Suppressor macrophage treated with lipopolysaccharide for 4 hours (primary cell): ENCODE results near the gene ZCCHC24.
"Not testable (repeated sequence)": the region's sequence is repeated elsewhere in the genome, so short reads cannot be mapped to it uniquely, and the experiment has no call there.

Experiments used
- DNase-seq: peaks from one replicate; pipeline ENCODE4 v3.0.0-alpha.2; 2020

Gene ZCCHC24

DNA sequence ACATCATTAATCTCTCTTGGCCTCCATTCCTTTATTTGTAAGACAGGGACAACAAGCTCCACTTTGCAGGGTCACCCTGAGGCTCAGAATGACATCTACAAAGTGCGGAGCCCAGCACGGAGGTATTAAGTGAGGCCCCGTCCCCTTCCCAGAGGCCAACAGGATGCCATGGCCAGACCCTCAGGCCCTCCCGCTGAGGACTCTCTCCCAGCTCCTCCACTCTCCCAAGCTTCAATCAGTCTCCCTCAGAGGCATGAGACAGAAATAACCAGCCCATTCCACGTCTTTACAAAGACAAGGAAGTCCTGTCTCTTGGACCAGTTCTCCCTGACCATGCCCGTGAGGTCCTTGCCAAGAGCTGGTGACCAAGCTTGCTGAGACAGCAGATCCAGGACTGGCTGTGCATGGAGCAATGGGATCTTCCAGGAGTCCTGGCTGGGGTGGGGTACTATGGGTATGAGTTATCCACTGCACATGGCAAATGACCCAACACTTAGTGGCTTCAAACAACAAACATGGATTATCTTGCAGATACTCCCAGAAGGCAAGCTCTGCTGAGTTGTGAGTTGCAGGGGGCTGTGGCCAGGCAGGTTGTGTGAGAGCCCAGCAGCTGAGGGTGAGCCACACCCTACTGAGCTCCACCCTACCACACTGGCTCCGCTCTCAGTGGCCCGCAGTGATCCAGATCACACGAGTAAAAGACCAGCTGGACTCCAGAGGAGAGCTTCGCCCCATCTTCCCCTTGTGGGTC lies 102.4 kb downstream of the ZCCHC24 start:
- no peak for DNase-seq

GRCh38 chr10:79342295-79342761 lies 103.1 kb downstream of the ZCCHC24 start:
- no peak for DNase-seq

- no peak for DNase-seq
Observed at GRCh38 chr10:79340646-79341244, 104.7 kb downstream of the ZCCHC24 start.

GRCh38 chr10:79339266-79339665 lies 106.2 kb downstream of the ZCCHC24 start:
- no peak for DNase-seq

- DNase-seq: not testable (repeated sequence)
Observed at GRCh38 chr10:79337783-79338469, 107.5 kb downstream of the ZCCHC24 start.

GRCh38 chr10:79336739-79337138 lies 108.7 kb downstream of the ZCCHC24 start:
- no peak for DNase-seq

DNA sequence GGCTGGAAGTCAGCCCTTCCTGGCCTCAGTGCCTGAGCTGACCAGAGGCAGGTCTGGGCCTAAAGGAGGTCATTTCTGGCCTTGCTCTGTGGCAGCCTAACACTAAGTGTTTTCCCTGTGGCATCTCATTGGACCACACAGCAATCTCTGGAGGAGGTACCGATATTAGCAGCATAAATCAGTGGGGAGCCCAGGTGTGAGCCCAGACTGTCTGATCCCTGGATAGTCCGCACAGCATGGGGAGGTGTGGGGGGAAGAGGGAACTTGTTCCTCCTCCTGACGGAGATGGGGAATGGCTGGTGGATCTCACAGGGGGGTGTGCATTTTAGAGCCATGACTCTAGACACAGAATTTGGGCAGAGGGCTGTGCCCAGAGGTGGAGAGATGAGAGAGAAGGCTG lies 109.1 kb downstream of the ZCCHC24 start:
- no peak for DNase-seq

DNA sequence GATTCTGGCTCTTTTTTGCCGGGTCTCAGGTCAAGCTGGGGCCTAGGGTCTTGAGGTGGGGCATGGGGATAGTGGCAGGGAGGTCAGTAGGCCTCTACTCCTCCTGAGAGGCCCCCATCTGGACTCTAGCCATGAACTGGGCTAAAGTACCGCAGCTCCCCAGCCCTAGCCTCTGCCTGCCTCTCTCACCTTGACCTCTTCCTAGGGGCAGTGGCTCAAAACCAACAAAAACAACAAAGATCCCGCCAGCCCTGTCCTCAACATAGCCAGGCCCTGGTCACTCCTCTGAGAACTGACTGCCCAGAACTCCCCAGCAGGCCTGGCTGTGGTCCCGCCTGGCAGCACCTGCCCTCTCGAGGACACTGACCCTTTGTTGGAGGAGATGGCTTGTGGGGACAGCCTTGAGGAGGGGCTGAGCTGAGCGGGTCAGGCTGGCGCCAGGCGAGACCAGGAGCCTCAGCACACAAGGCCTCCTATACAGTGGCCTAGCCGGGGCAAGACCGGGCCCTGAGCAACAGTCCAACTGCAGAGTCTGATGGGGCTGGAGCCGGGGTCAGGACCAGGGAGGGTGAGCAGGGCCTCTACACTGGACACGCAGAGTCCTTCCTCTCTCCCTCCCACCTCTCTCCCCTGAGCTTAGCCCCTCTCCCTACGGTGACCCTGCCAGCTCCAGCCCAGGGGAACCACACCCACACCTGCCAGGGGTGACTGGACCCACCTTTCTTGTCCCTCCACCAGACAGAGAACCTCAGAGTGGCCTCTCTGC lies 109.8 kb downstream of the ZCCHC24 start:
- no peak for DNase-seq

- DNase-seq: no peak
Observed at GRCh38 chr10:79335094-79335469, 110.3 kb downstream of the ZCCHC24 start.

DNA sequence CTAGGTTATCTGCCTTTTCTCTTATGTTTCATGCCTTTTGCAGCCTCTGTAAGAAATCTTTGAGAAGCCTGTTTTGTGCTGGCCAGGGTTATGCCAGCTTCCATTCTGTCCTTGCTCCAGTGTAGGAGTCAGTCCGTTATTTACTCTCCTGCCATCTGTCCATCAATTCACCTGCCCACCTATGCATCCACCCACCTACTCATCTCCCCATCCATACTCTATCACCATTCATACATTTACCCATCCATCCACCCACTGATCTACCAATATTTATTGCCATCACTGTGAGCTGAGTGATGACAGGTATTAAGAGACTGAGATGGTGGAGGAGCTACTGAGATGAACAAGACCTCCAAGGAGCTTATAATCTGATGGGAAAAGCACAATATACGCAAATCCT lies 110.9 kb downstream of the ZCCHC24 start:
- DNase-seq: no peak

DNA sequence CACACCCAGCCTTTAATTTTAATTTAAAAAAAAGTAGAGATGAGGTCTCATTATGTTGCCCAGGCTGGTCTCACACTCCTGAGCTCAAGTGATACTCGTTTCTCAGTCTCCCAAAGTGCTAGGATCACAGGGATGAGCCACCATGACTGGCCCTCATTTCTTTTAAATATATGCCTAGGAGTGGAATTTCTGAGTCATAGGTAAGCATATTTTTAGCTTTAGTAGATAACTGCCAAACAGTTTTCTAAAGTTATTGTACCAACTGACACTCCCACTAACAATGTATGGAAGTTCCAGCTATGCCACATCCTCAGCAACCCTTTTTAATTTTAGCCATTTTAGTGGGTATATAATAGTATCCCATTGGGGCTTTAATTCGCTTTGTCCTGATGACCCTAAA lies 111.9 kb downstream of the ZCCHC24 start:
- DNase-seq: no peak

DNA sequence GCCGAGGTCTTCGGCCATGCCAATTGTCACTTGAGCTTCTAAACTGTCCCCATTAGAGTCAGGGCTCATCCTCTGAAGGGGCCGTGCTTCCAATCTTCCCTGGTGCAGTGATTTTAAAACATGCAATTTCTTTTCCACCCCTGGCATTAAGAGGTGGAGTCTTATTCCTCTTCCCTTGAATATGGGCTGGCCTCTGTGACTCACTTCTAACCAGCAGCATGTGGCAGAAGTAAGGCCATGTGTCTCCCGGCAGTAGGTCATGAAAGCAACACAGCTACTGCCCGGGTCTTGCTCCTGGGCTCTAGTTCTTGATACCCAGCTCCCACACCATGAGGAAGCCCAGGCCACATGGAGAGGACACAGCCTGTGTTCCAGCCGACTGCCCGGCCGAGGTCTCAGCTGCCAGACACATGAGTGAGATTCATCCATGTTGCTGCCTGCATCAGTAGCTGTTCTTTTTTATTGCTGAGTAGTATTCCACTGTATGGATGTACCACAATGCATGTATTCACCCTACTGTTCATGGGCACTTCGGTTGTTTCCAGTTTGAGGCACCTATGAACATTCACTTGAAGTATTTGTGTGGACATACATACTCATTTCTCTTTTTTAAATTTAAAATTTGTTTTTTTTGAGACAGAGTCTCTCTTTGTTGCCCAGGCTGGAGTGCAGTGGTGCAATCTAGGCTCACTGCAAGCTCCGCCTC lies 112.7 kb downstream of the ZCCHC24 start:
- not testable (repeated sequence) for DNase-seq
